T-helper 22 cell (primary cell): ENCODE measurements around the gene GALNTL6.
"Not testable (repeated sequence)": the region's sequence is repeated elsewhere in the genome, so short reads cannot be mapped to it uniquely, and the experiment has no call there.

Experiments
- DNase-seq: peaks from one replicate; pipeline ENCODE4 v3.0.0-alpha.2; 2020; ENCODE audit warnings: low read depth

The GALNTL6 gene

DNA sequence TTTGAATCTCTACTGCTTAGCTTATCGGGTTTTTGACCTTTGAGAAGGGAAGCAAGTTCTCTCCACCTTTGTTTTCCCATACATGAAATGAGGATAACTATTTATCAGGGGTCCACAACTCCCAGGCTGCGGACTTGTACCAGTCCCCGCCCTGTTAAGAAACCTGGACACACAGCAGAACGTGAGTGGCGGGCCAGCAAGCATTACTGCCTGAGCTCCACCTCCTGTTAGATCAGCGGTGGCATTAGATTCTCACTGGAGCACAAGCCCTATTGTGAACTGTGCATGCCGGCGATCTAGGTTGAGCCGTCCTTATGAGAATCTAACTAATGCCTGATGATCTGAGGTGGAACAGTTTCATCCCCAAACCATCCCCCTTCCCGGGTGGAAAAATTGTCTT, 579.5 kb downstream of the GALNTL6 start:
- no peak for DNase-seq

DNA sequence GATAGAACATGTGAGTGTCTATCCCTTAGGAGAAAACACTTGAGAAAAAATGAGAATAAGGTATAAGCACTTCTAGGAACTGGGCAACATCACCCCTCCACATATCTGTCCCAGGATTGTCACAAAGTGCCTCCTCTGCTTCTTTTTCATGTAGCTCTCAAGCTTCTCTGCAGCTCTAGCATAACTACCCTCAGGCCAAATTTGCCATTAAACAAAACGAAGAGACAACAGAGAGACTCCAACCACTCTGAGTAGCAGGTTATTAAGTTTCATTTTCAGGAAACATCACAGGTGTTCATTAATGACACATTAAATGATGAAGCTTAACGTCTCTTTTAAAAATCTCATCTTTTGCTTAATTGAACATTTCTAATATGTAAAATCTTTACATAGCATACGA, 580.0 kb downstream of the GALNTL6 start:
- no peak for DNase-seq

- no peak for DNase-seq
Observed at GRCh38 chr4:172404676-172405075, 591.5 kb downstream of the GALNTL6 start.

DNA sequence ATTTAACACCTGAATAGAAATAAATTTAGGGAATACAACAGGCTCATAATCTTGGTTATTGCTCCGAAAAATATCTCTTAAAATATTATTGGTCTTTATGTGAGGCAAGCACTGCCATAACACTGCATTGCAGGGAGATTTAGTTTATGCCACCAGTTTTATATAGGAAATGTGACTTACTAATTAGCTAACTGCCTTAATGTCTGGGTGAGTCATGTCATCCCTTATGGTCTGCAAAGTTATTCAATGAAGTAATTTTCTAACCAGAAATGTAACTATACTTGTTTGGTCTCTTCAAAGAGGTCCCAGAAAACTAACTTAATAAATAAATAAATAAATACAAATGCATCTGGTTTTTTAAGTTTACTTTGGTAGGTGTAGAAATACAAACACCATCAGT, 597.2 kb downstream of the GALNTL6 start:
- DNase-seq, result no peak

DNA sequence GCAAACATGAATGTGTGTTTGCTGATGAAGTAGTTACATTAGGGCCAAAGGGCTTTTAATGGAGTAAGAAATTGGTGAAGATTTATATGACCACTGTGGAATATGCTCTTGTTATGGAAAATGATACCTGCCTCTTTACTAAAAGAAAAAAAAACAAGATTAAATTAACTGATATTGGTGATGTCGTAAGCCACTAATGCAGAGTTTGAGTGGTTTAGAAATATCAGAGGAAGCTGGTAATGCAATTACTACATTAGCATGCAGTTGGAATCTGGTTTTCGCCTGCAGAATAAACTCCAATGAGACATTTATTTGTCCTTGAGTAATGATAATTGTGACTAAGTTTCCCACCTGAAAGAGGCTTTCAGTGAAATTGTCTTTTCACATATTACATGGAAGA, 597.9 kb downstream of the GALNTL6 start:
- no peak for DNase-seq

- DNase-seq, result no peak
Observed at GRCh38 chr4:172412851-172413580, 599.8 kb downstream of the GALNTL6 start.

GRCh38 chr4:172428979-172429378, 615.8 kb downstream of the GALNTL6 start:
- not testable (repeated sequence) for DNase-seq

DNA sequence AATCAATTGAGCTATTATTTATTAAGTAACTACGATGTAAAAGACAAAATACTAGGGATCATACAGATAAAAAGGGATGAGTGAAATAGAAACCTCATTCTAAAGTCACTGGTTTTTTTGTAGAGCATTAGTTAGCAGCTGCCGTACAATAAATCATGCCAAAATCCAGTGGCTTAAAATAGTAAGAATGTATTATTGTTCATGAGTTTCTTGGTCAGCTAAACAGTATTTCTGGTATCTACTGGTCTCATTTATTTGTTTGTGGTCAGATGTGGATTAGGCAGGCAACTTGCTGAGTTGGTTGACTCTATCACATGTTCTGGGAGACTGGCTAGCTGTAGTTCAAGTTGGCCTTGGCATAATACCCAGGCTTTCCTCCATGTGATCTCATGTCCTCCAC, 667.3 kb downstream of the GALNTL6 start:
- no peak for DNase-seq

- DNase-seq, result no peak
Observed at GRCh38 chr4:172481802-172482508, 668.8 kb downstream of the GALNTL6 start.

DNA sequence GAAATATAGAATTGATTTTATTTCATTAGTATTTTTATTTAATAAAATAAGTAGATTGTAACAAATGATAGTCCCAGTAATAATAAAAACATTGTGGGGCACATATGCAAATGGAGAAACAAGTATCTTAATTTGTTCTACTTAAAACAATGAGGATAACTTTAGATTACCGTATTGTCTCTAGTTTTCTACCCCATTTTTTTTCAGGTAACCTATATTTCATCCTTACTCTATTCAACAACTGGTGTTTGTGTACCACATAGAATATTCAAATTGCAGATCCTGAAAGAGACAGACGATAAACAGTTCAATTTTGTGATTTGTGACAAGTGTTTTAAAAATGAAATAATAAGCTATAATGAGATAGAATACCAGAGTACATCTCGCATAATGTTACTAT, 671.8 kb downstream of the GALNTL6 start:
- DNase-seq, result no peak

- no peak for DNase-seq
Observed at GRCh38 chr4:172486531-172486930, 673.3 kb downstream of the GALNTL6 start.

- no peak for DNase-seq
Observed at GRCh38 chr4:172489861-172490260, 676.7 kb downstream of the GALNTL6 start.

- DNase-seq, result no peak
Observed at GRCh38 chr4:172495769-172496168, 682.6 kb downstream of the GALNTL6 start.

DNA sequence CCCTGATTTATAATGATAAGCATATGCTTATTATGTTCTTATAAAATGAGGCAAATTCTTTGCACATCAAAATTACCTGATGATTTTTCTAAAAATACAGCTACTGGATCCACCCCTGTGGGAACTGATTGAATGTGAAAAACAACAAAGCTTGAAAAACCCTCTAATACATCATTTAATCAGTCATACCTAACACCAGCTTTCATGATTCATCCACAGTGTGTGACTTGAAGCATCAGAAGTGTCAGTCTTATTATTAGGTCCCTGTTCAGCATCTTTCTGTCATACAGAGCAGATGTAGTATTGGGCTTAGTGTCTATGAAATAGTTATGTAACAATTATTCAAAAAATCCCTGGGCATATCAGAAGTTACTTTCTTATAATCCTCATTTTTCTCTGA, 684.1 kb downstream of the GALNTL6 start:
- no peak for DNase-seq

GRCh38 chr4:172514011-172514410, 700.8 kb downstream of the GALNTL6 start:
- DNase-seq, result no peak

DNA sequence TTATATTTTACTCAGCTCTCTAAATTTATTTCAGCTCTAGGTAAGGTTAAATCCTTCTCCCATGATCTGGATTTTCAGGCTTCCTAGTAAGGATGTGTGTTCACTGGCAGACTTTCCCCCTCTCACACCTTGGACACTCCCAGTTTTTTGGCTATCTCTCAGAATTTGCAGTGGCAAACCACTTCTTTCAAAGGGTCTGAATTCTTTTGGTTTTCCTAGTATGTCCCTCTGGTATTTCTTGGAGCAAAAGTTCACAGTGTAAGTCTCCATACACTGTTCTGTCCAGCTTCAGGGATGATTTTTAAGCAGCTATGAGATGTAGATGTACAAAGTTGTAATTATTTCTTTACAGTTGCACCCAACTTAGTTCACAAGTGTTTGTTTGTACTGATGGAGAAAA, 701.6 kb downstream of the GALNTL6 start:
- no peak for DNase-seq

DNA sequence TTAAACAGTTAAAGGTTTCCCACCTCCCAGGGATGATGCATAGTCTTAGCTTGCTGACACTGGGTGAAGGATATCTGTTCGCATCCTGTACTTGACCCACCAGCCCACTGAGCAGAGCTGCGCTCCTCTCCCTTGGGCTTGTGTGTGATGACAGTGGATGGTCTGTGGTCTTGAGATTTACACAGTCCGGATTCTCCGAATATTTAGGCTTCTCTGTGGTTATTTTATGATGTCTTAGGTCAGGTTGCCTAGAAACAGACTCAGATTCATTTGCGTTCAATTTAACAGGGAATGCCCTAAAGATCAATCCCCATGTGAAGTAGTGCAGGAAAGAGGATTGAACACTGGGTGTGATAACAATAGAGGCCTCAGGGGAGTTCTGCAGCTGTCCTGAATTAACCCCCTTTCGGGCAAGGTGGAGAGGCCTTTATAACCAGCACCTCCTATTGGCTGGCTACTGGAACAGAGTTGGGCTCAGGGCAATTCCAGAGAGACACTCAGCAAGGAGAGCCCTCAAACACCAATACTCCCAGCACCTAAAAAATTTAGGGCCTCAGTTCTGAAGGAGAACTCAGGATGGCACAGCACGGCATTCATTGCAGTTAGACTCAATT, 702.2 kb downstream of the GALNTL6 start:
- no peak for DNase-seq

DNA sequence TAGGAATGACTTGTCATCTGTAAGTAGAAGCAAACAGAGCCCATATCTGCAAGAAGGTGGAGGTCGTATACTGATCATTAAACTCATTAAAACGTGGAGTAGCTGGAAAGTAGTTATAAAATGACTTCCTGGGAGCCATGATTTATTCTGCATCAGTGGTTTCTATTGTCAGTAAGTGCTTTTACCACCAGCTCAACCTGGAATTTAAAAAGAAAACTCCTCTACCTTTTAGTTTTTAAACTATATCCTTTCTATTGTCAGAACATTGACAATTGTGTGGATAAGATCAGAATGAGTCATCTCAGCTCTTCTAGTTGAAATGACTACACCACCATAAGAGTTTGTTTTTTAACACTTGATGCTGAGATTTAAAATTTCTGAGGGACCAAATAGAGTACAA, 704.2 kb downstream of the GALNTL6 start:
- no peak for DNase-seq

GRCh38 chr4:172521248-172521647, 708.0 kb downstream of the GALNTL6 start:
- DNase-seq, result no peak

DNA sequence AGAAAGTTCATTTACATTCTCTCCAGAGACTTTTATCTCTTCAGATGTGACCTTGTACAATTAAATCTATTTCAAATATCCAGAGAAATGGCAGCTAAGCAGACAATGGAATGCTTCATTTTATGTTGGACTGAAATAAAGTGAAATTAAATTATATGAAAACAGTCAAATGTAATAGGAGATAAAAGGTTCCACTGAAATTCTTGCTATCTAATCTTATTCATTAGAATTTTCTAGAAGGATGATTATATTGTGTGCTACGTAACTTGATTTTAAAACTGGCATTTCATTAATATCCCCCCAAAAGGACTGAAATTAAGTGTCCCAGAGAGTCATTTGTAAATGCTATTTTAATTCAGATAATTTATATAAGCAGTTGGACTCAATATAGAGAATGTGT, 708.5 kb downstream of the GALNTL6 start:
- DNase-seq, result no peak

- no peak for DNase-seq
Observed at GRCh38 chr4:172543249-172543648, 730.0 kb downstream of the GALNTL6 start.

- no peak for DNase-seq
Observed at GRCh38 chr4:172546782-172547181, 733.6 kb downstream of the GALNTL6 start.

GRCh38 chr4:172547724-172548123, 734.5 kb downstream of the GALNTL6 start:
- no peak for DNase-seq
